Measurements from ENCODE around the gene CDC42BPA. TPM values are rescaled to one million over a fixed set of nuclear protein-coding genes. Genes with fewer than 3 reads are reported as not detected.

The CDC42BPA gene
- total RNA-seq, 1 experiment from 2014 or later = 30.1 TPM

- peaks cover 11 to 18% of the 10 kb centered on the region in 2 experiments for H3K4me1 Mint-ChIP-seq
- no peak overlapping the region for H3K14ac ChIP-seq (ENCODE audit: insufficient read depth, low read length)
- no peak overlapping the region for H3K4ac ChIP-seq (ENCODE audit: low read depth, low read length)
- H2AK5ac ChIP-seq (ENCODE audit: insufficient read length, low read length) = no peak overlapping the region
- H2AFZ ChIP-seq (ENCODE audit: low read length) = no peak overlapping the region
- no peak overlapping the region for H3K27ac ChIP-seq (ENCODE audit: insufficient read length, low read depth, low read length)
- no peak overlapping the region for H4K8ac ChIP-seq (replicated peaks; ENCODE audit: insufficient read length, low read depth, low read length)
- peaks cover 13 to 31% (median 16%) of the 10 kb centered on the region in 3 experiments for H3K36me3 Mint-ChIP-seq (ENCODE audit: insufficient read depth in 1 of 3, low read depth in 3 of 3)
- H4K5ac ChIP-seq (ENCODE audit: insufficient read length, low read depth, low read length) = no peak overlapping the region
- no peak overlapping the region for H2BK120ac ChIP-seq (ENCODE audit: low read depth, low read length, poor library complexity, severe bottlenecking)
- no peaks in the 10 kb centered on the region for H3K79me2 ChIP-seq (ENCODE audit: insufficient read depth, low read length)
- H2BK20ac ChIP-seq (ENCODE audit: low read depth, low read length, poor library complexity, severe bottlenecking) = no peak overlapping the region
- no peaks in the 10 kb centered on the region for H4K20me1 ChIP-seq (ENCODE audit: control insufficient read depth, insufficient read depth, insufficient read length)
- H2BK5ac ChIP-seq (ENCODE audit: insufficient read length, low read length) = no peak overlapping the region
- no peaks in the 10 kb centered on the region for H3K27me3 ChIP-seq (ENCODE audit: insufficient read depth, low read length)
- WGBS (ENCODE audit: extremely low coverage, insufficient read length, low lambda C conversion rate) = no CpG with 5 or more reads among the region's 4 CpGs
- H3K23me2 ChIP-seq (ENCODE audit: insufficient read length, low read depth, low read length, poor library complexity, severe bottlenecking) = no peaks in the 10 kb centered on the region
- no peaks in the 10 kb centered on the region for H3K9me3 ChIP-seq (ENCODE audit: control insufficient read depth, low read depth, low read length)
- no peak overlapping the region for H4K91ac ChIP-seq (ENCODE audit: insufficient read length, low read depth, low read length)
- no peak overlapping the region for H3T11ph ChIP-seq (ENCODE audit: low read length)
- H2BK12ac ChIP-seq (ENCODE audit: insufficient read length, low read depth, low read length) = no peak overlapping the region
- H3K4me1 ChIP-seq (ENCODE audit: insufficient read depth, low read length) = no peaks in the 10 kb centered on the region; the same call in 1 of the 2 replicates
- no peak overlapping the region for H3K4me2 ChIP-seq (ENCODE audit: insufficient read depth, insufficient read length, low read length)
- H3K9ac ChIP-seq (ENCODE audit: extremely low read depth, insufficient read length, low read length) = no peak overlapping the region
- H3K79me1 ChIP-seq (ENCODE audit: insufficient read depth, low read depth, low read length, poor library complexity, severe bottlenecking) = no peaks in the 10 kb centered on the region
- no peak for DNase-seq
- peaks cover 20 to 26% of the 10 kb centered on the region in 2 experiments for H3K9me3 Mint-ChIP-seq
- H3K23ac ChIP-seq (ENCODE audit: insufficient read length, low read depth, low read length) = no peak overlapping the region
- peaks cover 2% of the 10 kb centered on the region; the same call in 1 of the 2 replicates for H3K27me3 Mint-ChIP-seq (ENCODE audit: low read depth)
- H3K56ac ChIP-seq (ENCODE audit: insufficient read length, low read depth, low read length) = no peak overlapping the region
- no peak overlapping the region for H3K4me3 Mint-ChIP-seq
- H3K27ac Mint-ChIP-seq = no peak overlapping the region; a peak in 1 of 7 replicates
- no peak overlapping the region for H2BK15ac ChIP-seq (ENCODE audit: low read depth, low read length)
- TF ChIP-seq CTCF (conservative IDR thresholded peaks at IDR 0.05) = no peak
- H3K18ac ChIP-seq (ENCODE audit: insufficient read length, low read depth, low read length) = no peak overlapping the region
Observed at GRCh38 chr1:226954777-226955176, 363.5 kb downstream of the CDC42BPA start.

Measured in H9 (cell line).